Dendritic cell treated with granulocyte-macrophage colony-stimulating factor and Interleukin-4, amounts not matched to agents 40 ng/mL and 50 ng/mL, for 4 days (primary cell): ENCODE results near the gene ATP5ME.
"Not testable (repeated sequence)": the region's sequence is repeated elsewhere in the genome, so short reads cannot be mapped to it uniquely, and the experiment has no call there.

Source experiments
- H3K27ac Mint-ChIP-seq: one replicate; pipeline ENCODE4 v1.8.0; 2022; ENCODE audit warnings: mild to moderate bottlenecking, mixed read lengths
- H3K27me3 Mint-ChIP-seq: one replicate; pipeline ENCODE4 v1.8.0; 2022; ENCODE audit warnings: mild to moderate bottlenecking, mixed read lengths
- H3K36me3 Mint-ChIP-seq: one replicate; pipeline ENCODE4 v1.8.0; 2022; ENCODE audit warnings: low read depth, mixed read lengths
- H3K4me1 Mint-ChIP-seq: one replicate; pipeline ENCODE4 v1.8.0; 2022; ENCODE audit warnings: low read depth, mixed read lengths
- H3K4me3 Mint-ChIP-seq: one replicate; pipeline ENCODE4 v1.8.0; 2022; ENCODE audit warnings: mild to moderate bottlenecking, moderate library complexity, mixed read lengths
- H3K9me3 Mint-ChIP-seq: one replicate; pipeline ENCODE4 v1.8.0; 2022; ENCODE audit warnings: mixed read lengths
- intact Hi-C: fragments of 100-400 bp; cut with micrococcal nuclease; formaldehyde crosslinking; loops from one replicate; pipeline ENCODE4 v1.15.0; 2022

Gene ATP5ME

DNA sequence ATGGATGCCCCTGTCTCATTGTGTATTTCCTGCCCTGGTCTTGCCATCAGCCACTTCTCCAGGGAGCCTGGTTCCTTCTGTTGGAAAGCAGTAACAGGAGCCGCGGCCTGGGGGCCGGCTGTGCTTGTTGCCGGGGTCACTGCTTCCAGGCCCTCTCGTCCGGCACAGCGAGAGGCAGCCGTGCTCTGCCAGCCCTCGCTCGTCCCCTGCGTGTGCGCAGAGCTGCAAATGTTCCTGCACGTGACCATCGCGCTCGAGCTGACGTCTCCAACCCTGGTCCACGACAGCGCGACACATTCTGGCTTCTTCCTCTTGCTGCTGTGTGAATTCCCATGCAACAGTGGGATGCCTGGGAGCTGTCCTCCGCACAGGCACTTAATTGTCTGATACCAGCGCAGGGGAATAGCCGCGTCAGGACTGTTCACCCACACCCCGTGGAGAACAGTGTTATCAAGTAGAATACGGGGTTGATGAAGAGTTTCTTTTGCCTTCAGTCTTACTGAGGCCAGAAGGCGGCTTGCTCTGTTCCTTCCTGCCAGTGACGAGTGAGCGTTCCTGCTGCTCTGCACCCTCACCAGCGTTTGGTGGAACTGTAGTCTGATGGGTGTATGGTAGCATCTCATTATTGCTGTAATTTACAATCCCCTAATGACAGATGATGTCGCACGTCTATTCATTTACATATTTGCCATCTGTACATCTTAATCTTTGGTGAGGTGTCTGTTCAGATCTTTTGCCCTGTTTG lies 36.4 kb downstream of the ATP5ME start:
- Mint-ChIP-seq H3K4me3 (no peak overlapping the region), H3K9me3 (peaks cover 17% of the 10 kb centered on the region), H3K36me3 (no peaks in the 10 kb centered on the region), H3K4me1 (no peaks in the 10 kb centered on the region), H3K27ac (no peak overlapping the region), H3K27me3 (peaks cover 13% of the 10 kb centered on the region)
- intact Hi-C loops, result no loop called here

GRCh38 chr4:636628-637159 lies 37.4 kb downstream of the ATP5ME start:
- peaks cover 13% of the 10 kb centered on the region for H3K27me3 Mint-ChIP-seq
- H3K27ac Mint-ChIP-seq, result no peak overlapping the region
- H3K9me3 Mint-ChIP-seq, result peaks cover 27% of the 10 kb centered on the region
- intact Hi-C loops, result no loop called here
- no peak overlapping the region for H3K4me3 Mint-ChIP-seq
- H3K36me3 Mint-ChIP-seq, result no peaks in the 10 kb centered on the region
- H3K4me1 Mint-ChIP-seq, result no peaks in the 10 kb centered on the region

GRCh38 chr4:635851-636627 lies 38.0 kb downstream of the ATP5ME start:
- H3K4me3 Mint-ChIP-seq, result no peak overlapping the region
- H3K27me3 Mint-ChIP-seq, result peaks cover 13% of the 10 kb centered on the region
- no peaks in the 10 kb centered on the region for H3K36me3 Mint-ChIP-seq
- H3K9me3 Mint-ChIP-seq, result peaks cover 34% of the 10 kb centered on the region
- no peak overlapping the region for H3K27ac Mint-ChIP-seq
- intact Hi-C loops, result no loop called here
- H3K4me1 Mint-ChIP-seq, result no peaks in the 10 kb centered on the region

GRCh38 chr4:635066-635835 lies 38.8 kb downstream of the ATP5ME start:
- H3K4me3 Mint-ChIP-seq, H3K4me1 Mint-ChIP-seq, intact Hi-C loops, H3K27ac Mint-ChIP-seq, H3K36me3 Mint-ChIP-seq: not testable (repeated sequence)
- peaks cover 13% of the 10 kb centered on the region for H3K27me3 Mint-ChIP-seq
- H3K9me3 Mint-ChIP-seq, result peaks cover 29% of the 10 kb centered on the region

DNA sequence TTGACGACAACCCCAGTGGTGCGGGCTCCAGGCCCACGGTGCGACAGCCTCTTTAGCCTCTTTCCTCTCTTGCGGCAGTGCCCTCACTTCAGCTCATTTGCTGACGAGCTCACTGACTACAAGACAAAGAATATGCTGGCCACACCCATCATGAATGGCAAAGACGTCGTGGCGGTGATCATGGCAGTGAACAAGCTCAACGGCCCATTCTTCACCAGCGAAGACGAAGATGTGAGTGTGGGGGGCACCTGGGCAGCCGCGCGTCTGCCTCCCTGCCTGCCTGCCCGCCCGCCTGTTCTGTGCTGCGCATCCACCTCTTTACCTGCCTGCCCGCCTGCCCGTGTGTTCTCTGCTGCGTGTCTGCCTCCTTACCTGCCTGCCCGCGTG lies 39.5 kb downstream of the ATP5ME start:
- intact Hi-C loops, result no loop called here
- H3K27me3 Mint-ChIP-seq, result peaks cover 14% of the 10 kb centered on the region
- no peaks in the 10 kb centered on the region for H3K36me3 Mint-ChIP-seq
- no peak overlapping the region for H3K4me3 Mint-ChIP-seq
- H3K4me1 Mint-ChIP-seq, result no peaks in the 10 kb centered on the region
- H3K27ac Mint-ChIP-seq, result no peak overlapping the region
- H3K9me3 Mint-ChIP-seq, result peaks cover 29% of the 10 kb centered on the region

- no peaks in the 10 kb centered on the region for H3K4me1 Mint-ChIP-seq
- H3K27ac Mint-ChIP-seq, result no peak overlapping the region
- intact Hi-C loops, result no loop called here
- H3K9me3 Mint-ChIP-seq, result peaks cover 29% of the 10 kb centered on the region
- peaks cover 12% of the 10 kb centered on the region for H3K27me3 Mint-ChIP-seq
- H3K4me3 Mint-ChIP-seq, result no peak overlapping the region
- no peaks in the 10 kb centered on the region for H3K36me3 Mint-ChIP-seq
These were observed 40.0 kb downstream of the ATP5ME start for GRCh38 chr4:633976-634598.

DNA sequence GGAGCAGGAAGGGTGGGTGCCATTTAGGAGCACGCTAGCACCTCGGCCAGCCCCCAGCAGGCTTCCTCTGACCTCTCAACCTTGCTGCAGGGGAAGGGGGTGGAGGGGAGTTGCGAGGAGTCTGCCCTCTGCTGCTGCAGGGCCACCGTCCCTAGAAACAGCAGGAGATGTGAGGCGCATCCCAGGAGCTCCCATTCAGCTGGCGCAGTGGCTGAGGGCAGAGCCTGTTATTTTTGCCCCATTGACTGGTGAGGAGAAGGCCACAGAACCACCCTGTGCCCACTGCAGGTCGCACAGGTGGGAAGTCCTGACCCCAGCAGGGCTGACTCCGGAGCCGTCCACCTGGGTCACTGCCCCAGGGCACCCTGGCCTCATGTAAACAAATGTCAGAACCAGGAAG lies 40.7 kb downstream of the ATP5ME start:
- intact Hi-C loops, result no loop called here
- peaks cover 10% of the 10 kb centered on the region for H3K27me3 Mint-ChIP-seq
- no peak overlapping the region for H3K4me3 Mint-ChIP-seq
- no peak overlapping the region for H3K27ac Mint-ChIP-seq
- H3K4me1 Mint-ChIP-seq, result no peaks in the 10 kb centered on the region
- H3K9me3 Mint-ChIP-seq, result peaks cover 29% of the 10 kb centered on the region
- H3K36me3 Mint-ChIP-seq, result no peaks in the 10 kb centered on the region

- no peak overlapping the region for H3K27ac Mint-ChIP-seq
- peaks cover 10% of the 10 kb centered on the region for H3K27me3 Mint-ChIP-seq
These were observed 41.1 kb downstream of the ATP5ME start for GRCh38 chr4:632926-633325.

DNA sequence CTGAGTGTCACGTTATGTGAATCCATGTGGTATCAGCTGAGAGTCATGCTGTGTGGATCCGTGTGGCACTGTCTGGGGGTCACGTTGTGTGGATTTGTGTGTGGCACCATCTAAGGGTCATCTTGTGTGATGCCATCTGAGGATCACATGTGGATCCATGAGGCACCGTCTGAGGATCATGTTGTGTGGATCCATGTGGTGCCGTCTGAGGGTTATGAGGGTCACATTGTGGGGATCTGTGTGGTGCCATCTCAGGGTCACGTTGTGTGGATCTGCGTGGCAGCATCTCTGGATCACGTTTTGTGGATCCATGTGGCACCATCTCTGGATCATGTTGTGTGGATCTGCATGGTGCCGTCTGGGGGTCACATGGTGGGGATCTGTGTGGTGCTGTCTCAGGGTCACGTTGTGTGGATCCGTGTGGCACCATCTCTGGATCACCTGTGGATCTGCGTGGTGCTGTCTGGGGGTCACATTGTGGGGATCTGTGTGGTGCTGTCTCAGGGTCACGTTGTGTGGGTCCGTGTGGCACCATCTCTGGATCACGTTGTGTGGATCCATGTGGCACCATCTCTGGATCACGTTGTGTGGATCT lies 41.8 kb downstream of the ATP5ME start:
- Mint-ChIP-seq H3K4me1 (no peaks in the 10 kb centered on the region), H3K36me3 (no peaks in the 10 kb centered on the region), H3K27ac (no peak overlapping the region), H3K4me3 (no peak overlapping the region), H3K27me3 (peaks cover 5% of the 10 kb centered on the region), H3K9me3 (peaks cover 29% of the 10 kb centered on the region)
- intact Hi-C loops, result no loop called here

More at GRCh38 chr4:632926-633325, 41.1 kb downstream of the ATP5ME start:
- Mint-ChIP-seq H3K9me3 (peaks cover 29% of the 10 kb centered on the region), H3K36me3 (no peaks in the 10 kb centered on the region), H3K4me3 (no peak overlapping the region), H3K4me1 (no peaks in the 10 kb centered on the region)
- intact Hi-C loops, result no loop called here

DNA sequence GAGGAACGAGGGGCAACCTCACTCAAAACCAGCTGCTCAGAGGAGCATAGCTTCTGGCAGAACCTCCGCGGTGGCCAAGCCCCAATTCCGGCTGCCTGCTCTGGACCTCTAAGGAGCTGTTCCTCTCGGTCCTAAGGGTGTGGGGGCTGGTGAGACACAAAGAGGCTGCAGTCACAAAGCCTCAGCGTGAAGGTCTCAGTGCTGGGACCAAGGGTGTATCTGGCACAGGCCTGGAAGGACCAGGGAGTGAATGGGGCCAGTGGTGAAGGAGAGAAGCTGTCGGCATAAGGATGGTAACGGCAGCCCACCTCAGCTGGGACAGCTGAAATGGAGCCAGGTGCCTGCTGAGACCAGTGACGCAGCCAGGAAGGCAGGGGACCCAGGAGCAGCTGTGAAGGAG lies 43.4 kb downstream of the ATP5ME start:
- H3K27ac Mint-ChIP-seq, result no peak overlapping the region
- intact Hi-C loops, result no loop called here
- peaks cover 29% of the 10 kb centered on the region for H3K9me3 Mint-ChIP-seq
- no peak overlapping the region for H3K4me3 Mint-ChIP-seq
- H3K4me1 Mint-ChIP-seq, result no peaks in the 10 kb centered on the region
- H3K27me3 Mint-ChIP-seq, result peaks cover 3% of the 10 kb centered on the region
- no peaks in the 10 kb centered on the region for H3K36me3 Mint-ChIP-seq

DNA sequence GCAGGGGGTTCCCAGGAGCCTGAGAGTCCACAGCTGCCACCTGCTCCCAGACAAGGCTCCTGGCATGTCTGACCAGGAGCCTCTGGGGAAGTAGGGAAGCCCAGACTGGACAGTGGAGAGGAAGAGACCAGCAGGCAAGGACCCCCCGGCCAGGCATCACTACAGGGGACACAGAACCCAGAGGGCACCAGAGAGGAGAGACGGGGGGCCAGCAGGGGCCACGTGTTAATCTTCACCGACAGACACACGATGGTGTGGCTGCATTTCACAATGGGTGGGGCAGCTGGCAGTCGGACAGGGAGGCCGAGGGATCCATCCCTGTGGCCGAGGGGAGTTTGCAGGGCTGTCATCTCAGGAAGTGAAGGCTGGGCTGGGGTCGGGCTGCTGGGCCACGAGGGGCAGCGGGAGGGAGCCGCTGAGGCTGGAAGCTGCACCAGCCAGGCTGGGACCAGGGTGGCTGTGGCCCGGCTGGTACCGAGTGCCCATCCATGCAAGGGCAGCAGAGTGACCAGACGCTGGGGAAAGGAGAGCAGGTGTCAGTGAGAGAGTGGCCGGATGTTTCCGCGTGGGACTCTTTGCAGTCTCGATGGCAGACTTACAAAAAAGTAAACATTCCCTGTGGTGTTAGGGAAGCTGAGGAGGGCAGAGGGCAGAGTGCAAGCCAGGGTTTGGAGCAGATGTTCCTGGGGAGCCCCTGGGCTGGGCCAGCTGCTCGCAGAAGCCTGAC lies 44.0 kb downstream of the ATP5ME start:
- intact Hi-C loops, result no loop called here
- peaks cover 29% of the 10 kb centered on the region for H3K9me3 Mint-ChIP-seq
- peaks cover 3% of the 10 kb centered on the region for H3K27me3 Mint-ChIP-seq
- no peaks in the 10 kb centered on the region for H3K4me1 Mint-ChIP-seq
- H3K36me3 Mint-ChIP-seq, result no peaks in the 10 kb centered on the region
- H3K27ac Mint-ChIP-seq, result no peak overlapping the region
- H3K4me3 Mint-ChIP-seq, result no peak overlapping the region

DNA sequence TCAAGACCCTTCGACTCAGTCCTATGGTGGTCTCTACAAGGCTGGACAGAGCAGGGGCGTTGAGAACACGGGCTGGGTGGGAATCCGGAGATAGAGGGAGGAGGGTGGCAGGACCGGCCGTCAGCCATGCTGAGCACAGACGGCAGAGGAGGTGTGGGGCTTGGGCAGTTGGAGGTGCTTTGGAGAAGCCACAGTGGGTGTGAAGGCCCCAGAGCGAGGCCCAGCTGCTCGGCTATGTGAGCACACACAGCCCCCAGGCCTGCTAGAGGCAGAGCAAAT lies 44.5 kb downstream of the ATP5ME start:
- H3K4me1 Mint-ChIP-seq, result no peaks in the 10 kb centered on the region

More for the DNA sequence above, 44.5 kb downstream of the ATP5ME start:
- Mint-ChIP-seq H3K27me3 (peaks cover 3% of the 10 kb centered on the region), H3K27ac (no peak overlapping the region), H3K4me3 (no peak overlapping the region), H3K36me3 (no peaks in the 10 kb centered on the region), H3K9me3 (peaks cover 29% of the 10 kb centered on the region)
- intact Hi-C loops, result no loop called here
